Measurements from ENCODE around the gene CEP72.
"Not testable (repeated sequence)": the region's sequence is repeated elsewhere in the genome, so short reads cannot be mapped to it uniquely, and the experiment has no call there.

The CEP72 gene

DNA sequence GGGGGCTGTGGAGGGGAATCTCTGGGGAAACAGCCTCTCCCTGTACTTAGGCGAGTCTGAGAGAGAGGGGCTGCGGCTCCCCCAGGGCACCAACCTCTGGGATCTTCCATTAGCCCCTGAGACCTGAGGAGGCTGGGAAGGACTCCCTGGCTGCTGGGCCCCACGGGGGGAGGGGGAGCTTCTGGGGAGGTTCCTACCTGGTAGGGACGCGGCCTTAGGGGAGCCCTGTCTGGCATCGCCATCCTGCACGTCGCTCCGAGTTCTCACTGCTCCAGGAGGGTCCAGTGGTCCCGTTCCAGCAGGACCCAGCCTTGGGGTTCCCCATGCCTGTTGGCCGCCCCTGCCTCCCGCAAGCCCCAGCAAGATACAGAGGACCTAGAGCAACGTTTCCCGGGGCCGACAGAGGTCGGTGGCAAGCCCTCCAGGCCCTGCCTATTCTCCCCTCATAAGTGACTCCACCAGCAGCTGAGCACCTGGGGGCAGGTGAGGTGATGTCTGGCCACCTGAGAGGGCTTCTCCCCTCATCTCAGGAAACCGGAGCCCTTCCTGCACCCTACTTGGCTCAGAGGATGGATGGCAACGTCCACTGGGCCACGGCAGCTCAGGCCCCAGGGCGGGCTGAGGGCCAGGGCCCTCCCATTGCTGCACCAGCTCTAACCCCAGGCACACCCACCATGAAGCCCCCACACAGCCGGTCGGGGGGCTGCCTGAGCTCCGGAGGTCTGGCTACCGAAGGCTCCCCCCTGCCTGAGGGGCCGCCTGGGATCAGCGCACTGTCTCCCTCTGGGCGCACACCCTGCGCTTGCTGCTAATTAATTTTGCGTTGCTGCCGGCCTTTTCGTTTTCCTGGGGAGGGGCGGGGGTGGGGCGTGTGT is 58.5 kb downstream of the CEP72 start:
- DNase-seq (ENCODE audit: low spot score), result no peak

DNA sequence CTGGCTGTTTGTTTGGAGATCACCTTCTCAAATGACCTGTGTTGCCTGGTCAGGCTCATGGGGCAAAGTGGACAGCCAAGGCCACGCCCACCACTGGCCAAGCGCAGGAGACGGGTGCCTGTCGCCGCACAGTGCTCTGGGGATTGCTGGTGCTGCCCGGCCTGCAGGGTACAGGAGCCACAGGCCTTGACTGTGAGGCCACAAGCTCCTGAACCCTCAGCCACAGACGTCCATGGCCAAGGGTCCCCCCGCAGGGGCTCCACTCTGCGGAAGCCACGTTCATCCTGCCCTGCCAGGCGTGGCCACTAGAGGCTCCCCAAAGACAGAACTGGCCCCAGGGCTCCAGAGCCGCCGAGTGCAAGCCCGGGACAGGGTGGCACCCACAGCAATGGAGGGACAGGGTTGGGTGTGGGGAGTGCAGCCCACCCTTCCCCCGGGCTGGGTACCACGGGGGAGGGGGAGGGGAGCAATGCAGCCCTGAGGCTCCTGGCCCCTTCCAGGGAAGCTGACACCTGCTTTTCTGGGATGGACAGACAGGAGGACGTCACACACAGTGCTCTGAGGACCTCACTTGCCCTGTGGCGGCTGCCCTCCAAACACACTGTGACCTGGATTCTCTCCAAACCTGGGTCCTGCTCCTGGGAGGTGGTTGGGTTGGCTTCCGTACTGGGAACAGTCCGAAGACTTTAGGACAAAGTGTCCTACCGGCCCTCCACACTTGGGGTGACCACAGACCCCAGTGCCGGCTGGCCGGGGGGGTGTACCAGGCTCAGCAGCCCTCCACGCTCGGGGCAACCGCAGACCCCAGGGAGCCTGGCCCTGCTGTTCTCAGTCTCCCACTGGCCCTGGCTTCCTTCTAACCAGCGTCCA is 59.6 kb downstream of the CEP72 start:
- peak; percentile 81 for DNase-seq (ENCODE audit: low spot score)

DNA sequence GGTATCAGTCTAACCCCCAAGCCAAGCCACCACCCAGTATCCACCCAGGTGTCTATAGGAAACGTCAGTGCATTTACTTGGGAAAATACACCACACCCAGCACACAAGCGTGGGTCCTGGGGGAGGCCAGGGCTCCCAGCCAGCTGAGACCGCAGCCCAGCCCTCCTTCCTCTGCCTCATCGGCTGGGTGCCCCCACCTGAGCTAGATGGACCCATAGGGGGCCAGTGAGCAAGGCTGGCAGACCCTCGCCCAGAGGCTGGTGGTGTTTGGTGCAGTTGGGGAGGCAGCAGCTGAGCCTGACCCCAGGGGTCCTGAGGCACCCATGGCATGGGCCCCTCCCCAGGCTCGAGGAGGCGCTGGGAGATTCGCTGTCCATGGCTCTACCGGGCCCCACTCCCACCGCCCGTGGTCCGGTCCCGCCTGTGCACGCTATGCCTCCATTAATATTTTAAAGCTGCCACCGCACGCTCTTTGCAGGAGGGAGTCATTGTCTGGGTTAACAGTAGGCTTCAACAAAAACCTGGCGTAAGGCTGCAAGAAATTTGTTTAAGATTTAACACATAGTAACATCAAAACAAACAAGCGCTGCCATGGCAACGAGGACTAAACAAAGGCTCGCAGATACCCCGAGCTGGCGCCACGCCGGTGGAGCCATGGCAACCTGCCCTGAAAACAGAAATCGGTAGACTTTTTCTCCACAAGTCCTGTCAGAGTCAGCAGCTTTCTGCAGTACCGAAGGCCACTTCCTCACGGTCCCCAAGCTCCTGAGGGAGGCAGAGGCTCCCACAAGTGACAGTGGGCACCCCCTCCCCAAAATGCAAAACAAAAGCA is 60.4 kb downstream of the CEP72 start:
- peak; percentile 50 for DNase-seq (ENCODE audit: low spot score)

DNA sequence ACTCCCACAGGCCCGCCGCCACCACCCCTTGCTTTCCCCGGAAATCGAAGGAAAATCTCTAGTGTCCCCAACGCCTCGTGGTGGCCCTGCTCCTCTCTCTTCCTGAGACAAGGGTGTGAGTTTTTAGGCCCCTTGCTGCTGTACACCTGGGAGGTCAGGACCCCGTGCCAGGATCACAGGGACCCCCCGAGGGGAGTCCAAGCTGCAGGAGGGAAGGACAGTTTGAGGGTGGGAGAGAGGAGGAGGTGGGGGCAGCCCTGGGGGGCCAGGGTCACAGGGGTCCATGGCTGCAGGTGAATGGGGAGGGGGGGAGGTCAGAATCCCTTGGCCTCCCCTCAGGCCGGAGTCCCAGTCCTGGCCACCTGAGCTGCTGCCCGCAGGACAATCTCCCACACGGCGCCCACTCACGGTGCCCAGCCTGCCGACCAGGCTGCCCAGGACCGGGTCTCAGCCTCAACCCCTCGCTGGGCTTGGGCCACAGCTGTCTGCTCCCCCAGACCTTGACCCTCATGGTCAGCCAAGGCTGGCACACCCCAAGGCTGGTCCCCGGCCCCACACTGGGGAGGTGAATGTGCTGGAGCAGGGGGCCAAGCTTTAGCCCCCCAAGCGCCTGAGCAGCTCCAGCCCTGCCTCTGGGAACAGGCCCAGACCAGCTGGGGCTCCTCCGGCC is 61.2 kb downstream of the CEP72 start:
- DNase-seq (ENCODE audit: low spot score), result no peak

DNA sequence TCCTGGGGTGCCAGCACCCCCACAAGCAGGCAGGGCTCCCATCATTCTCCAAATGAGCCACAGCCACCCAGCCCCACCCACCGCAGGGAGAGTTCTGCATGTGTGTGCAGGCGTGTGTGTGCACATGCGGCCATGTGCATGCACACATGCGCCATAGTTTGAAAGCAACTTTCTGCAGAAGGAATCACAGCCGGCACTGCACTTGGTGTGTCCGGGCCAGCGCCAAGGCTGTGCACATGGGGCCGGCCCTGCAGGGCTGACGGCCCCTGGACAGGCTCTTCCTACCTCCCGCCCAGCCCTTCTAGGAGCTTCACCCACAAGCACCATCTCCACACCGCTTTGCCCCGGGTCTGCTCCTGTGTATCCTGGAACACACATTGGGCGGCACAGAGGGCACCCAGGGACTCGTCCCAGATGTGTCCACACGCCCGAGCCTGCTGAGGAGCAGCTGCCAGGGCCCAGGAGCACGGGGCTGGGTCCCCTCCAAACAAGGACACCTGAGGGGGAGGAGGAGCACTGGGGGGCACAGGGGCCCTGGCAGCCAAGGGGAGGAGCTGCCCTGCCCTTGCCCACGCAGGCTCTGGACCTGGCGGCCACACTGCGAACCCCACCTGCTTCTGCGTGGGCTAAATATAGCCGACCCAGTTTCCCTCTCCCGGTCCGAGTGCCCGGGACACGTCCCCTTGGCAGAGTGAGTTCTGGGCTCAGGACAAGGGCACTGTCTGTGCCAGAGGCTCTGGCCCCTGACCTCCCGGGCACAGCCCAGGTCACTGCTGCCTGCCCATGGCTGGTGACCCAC is 61.9 kb downstream of the CEP72 start:
- no peak for DNase-seq (ENCODE audit: low spot score)

DNA sequence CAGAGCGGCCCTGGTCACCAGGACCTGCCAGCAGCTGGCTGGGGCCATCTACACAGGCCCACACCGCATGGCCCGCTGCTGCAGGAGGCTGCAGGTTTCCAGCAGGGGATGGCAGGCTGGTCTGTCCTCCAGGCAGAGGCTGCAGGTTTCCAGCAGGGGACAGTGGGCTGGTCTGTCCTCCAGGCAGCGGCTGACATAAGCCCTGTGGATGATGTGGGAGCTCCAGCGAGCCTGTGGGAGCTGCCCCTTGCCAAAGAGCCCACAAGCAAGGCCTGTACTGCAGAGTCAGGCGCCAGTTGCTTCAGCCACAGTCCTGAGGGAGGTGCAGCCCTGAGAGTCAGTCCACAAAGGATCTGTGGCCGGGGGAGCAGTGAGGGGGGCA is 62.5 kb downstream of the CEP72 start:
- DNase-seq (ENCODE audit: low spot score), result no peak

DNA sequence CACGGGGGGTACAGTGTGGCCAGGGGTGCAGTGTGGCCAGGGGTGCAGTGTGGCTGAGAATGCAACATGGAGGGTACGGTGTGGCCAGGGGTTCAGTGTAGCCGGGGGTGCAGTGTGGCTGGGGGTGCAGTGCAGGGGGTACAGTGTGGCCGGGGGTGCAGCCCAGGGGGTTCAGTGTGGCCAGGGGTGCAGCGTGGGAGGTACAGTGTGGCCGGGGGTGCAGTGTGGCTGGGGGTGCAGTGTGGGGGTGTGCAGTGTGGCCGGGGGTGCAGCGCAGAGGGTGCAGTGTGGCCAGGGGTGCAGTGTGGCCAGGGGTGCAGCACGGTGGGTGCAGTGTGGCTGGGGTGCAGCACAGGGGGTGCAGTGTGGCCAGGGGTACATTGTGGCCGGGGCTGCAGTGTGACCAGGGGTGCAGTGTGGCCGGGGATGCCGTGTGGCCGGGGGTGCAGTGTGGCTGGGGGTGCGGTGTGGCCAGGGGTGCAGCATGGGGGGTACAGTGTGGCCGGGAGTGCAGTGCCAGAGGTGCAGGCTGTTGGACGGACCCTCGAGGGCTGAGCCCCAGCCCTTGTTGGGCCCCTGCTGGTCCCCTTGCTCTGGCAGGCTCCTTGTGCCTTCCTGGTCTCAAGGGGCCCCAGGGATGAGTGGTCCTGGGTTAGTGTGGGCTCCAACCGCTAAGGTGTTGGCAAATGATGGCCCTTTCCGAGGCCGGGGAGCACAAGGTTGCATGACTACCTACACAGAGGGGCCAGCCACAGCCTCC is 63.2 kb downstream of the CEP72 start:
- DNase-seq (ENCODE audit: low spot score), result no peak

DNA sequence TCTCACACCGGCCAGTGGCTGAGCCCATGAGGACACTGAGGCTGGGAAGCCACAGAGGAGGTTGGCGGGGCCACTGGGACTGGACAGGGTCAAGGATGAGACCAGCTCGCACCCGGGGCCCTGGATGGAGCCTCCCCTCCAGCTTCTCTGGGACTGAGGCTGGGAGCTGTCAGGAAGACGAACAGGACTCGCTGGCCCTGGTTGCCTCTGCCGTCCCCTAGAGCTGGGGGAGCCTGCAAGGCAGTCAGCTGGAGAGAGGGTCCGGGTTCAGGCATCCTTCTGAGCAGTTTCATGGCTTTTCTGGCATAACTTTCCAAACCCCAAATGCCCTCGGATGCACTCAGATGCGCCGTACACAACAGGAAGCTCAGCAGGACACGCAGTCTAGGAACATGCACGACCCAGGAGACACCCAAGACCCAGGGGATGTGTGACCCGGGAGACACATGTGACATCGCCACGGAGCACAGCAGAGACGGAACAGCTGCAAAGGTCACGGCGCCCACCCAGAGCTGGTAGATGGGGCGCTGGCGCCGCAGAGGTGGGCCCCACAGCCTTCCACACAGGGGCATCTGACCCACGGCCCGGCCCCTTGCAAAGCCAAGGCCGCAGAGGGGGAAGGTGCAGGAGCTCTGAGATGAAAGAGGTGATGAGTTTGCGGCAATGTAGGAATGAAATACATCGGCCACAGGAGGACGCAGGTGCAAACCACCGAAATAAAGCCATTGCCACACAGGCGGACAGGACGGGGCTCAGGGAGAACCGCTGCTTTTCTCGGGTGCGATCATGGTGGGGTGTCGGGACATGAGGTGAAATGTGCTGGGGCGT is 63.9 kb downstream of the CEP72 start:
- no peak for DNase-seq (ENCODE audit: low spot score)

DNA sequence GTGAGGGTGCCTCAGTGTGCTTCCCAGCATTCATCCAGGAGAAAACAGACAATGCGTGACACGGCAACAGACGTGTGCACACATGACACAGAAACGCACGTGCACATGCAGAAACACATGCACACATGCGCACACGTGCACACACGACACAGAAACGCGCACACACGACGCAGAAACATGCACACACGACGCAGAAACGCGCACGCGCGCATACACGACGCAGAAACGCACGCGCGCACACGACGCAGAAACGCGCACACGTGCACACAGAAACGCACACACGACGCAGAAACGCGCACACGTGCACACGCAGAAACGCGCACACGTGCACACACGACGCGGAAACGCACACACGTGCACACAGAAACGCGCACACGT is 64.5 kb downstream of the CEP72 start:
- DNase-seq (ENCODE audit: low spot score), result no peak

DNA sequence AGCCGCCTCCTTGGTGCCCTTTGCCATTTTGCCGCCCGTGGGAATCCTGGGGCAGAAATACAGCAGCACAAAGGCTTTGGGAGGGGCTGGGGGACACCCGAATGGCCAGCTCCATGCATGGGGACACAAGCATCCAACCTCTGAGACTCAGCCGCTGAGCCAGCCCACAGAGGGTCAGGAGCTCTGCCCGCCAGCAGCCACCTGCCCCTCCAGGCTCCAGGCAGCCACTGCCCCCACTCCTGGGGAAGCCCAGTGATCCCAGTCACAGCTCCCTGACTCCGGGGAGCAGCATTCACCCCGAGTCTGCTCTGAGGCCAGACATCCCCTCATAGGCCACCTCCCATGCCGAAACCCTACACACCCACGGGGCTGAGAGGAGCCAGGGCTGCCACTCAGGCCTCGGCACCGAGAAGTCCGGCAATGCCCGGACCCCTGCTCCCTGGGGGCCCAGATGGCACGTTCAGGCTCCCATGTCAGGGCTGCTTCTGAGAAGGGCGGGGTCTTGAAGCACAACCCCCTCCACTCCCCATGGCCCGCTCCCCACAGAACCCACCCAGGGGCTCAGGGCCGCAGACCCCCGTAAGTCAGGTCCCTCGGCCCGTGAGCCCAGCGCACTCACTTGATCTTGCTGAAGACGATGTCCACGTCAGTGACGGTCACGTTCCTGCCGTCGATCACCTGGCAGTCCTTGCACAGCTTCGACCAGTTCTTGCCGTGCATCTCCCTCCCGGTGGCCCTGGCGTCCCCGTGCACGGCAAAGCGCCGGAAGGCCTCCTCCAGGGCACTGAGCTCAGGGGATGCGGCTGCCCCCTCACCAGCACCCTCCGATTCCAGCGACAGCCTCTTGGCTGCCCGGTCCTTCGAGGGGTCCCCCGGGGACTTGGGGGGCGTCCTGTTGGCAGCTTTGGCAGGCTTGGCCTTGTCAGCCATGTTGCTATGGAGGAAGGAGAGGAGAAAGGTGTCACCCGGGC is 65.3 kb downstream of the CEP72 start:
- no peak for DNase-seq (ENCODE audit: low spot score)

DNA sequence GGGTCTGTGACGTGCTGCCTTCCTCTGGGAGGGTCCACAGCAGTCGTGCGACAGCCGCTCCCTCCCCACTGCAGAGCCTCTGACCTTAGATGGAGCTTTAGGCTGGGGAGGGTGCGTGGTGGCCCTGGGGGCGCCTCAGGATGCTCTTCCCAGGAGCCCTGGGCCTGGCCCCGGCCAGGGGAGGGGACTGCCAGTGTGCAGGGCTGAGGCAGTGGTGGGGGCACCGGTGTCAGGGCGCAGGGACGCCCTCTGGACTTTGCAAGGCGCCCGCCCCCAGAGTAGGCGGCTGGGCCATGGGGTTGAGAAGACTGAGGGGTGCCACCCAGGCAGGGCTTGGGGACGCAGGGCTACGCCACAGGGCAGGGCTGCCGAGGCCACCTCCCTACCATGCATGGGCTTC is 66.4 kb downstream of the CEP72 start:
- DNase-seq (ENCODE audit: low spot score), result not testable (repeated sequence)

DNA sequence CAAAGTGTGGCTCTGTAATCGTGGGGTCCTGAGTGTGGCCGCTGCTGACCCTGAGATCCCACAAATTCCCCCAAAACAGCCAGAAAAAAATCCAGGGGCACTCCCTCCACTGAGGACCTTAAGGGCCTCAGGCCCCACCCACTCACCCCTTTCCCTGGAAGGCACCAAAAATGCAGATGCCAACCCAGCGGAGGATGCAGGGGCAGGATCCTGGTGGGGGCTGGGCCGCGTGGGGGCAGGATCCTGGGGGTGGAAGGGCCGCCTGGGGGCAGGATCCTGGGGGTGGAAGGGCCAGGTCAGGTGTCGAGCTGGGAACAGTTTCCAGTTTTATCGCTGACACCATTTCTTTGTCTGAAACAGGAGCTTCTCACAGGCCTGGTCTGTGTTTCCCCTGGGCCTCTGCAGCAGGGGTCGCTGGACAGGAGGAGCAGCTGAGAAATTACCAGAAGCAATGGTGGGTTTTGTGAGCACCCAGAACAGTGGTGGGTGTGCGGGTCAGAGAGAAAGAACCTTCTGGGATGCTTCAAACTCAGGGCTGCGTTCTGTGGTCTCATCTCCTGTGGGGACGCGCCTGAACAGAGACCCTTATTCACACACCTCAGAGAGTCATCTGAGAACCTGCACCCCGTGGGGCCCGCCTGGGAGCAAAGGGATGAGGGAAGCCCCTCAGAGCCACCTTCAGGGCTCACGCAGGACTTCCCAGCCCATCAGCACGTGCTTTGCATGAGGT is 67.2 kb downstream of the CEP72 start:
- DNase-seq (ENCODE audit: low spot score), result not testable (repeated sequence)

DNA sequence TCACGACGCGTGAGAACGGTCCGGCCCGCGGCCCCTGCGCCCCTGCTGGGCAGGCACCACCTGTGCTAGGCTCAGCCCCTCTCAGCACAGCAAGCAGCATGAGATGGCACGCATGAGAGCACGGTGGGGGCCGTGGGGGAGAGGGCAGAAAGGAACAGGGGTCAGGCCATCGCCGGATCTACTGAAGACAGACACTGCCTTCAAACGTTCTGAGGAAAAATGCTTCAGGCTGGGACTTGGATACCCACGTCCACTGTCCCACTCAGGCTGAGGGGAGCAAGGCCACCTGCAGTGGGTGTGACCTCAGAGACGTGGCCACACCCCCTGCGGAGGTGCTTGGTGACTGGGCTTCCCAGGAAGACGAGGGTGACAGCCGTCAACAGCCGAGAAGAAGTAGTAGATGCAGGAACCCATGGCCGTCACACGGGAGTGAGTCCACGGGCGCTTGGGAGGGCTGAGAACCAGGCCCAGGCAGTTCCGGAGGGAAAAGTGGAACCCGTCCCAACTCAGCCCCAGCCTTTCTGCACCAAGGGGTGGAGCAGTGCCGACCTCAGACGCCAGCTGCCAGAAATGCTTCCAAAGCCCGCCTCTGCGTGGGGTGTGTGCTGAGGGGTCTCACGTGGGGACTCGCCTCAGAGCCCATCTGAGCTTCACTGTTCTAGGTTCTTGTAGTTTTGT is 68.1 kb downstream of the CEP72 start:
- not testable (repeated sequence) for DNase-seq (ENCODE audit: low spot score)

DNA sequence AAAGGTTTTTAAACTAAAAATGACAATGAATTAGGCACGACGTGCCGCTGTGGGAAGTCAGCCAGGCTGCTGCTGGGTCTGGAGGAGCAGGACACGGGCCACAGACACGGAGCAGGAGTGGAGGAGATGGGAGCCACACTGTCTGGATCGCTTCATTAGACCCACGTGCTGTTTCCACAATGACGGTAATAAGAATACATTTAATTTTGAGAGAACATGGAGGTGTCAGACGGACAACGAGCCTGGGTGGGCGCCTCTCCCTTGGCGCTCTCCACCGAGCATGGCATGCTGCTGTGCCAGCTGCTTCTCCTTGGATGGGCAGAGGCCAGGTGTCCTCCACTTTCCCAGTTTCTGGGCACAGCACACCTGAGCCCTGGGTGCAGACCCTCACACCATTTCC is 68.7 kb downstream of the CEP72 start:
- DNase-seq (ENCODE audit: low spot score), result not testable (repeated sequence)

DNA sequence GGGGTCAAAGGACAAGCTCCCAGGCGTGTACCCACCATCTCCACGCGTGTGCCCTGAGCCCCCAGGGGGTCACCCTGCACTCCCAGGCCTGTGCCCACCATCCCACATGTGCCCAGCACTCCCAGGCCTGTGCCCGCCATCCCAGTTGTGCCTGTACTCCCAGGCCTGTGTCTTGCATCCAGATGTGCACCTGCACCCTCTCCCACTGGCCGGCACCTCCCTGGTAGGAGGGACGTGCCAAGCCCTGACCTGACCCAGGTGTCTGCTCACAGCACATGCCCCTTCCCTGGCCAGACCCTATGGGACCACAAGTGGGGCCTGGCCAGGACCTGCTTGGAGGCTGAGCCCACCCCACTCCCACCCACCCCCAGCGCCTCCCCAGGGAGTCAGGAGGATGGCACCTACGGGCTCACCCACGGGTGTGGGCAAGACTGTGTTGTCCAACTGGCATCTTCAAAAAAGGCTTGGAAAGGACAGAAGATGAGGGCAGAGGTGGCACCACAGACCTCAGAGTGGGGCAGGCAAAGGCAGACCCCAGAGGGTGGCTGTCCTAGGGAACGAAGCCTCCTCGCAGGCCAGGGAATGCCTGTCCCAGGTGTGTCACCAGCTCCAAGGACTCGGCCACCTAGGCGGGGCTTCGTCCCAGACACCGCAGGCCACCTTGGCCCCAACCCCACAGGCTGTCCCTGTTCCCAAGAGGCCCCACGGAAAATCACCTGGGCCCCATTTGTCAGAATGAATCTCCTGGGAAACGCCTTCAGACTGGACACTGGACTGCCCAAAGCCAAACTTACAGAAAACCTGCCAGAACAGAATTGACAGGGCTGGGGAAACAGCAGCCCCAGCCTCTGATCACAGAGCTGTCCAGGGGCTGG is 69.4 kb downstream of the CEP72 start:
- DNase-seq (ENCODE audit: low spot score), result not testable (repeated sequence)
